ENCODE results near the gene EPB42.

The EPB42 gene

DNA sequence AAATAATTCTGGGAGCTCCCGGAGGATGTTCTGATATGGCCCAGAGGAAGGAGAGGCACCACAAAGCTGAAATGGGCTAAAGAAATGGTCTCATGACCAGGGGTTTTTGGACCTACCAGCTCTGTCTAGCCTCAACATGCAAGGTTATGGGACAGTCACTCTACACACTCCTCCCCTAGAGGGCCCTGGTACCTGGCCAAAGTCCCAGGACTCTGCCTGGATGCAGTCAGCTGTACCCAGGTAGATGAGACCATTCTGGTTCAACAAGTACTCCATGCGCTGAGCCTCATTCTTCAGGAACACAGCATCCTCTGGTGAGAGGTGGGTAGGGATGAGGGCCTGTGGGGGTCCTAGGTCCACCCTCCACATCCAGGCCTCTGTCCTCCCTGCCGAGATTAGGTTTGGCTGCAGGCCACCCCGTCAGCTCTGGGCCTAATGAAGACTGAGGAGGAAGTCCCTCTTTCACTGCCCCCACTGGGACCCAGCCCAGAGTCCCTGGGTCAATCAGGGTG lies 9.5 kb downstream of the EPB42 start:
- no peak overlapping the region for H2AFZ ChIP-seq (ENCODE audit: low read length)
- H3K9me2 ChIP-seq (ENCODE audit: low read depth, low read length), result no peaks in the 10 kb centered on the region
- H3F3A ChIP-seq (ENCODE audit: insufficient read depth, low read length), result no peaks in the 10 kb centered on the region
- no peak overlapping the region for H3K4me2 ChIP-seq (ENCODE audit: low read length)
- no peaks in the 10 kb centered on the region for H3K4me1 ChIP-seq (ENCODE audit: insufficient read depth, low read length, severe bottlenecking)
- no peak overlapping the region for H3K9ac ChIP-seq (ENCODE audit: low read length)
- peaks cover 14% of the 10 kb centered on the region for H3K27me3 ChIP-seq (ENCODE audit: insufficient read depth, low read length)
- TF ChIP-seq EZH2 (IDR thresholded peaks at IDR 0.05; ENCODE audit: borderline replicate concordance, low read length), result no peak
- TF ChIP-seq CTCF (IDR thresholded peaks at IDR 0.05; ENCODE audit: low read length), result no peak
- no peak overlapping the region for H3K4me3 ChIP-seq (ENCODE audit: low read depth, low read length, poor library complexity, severe bottlenecking)
- no peak overlapping the region for H3K27ac ChIP-seq (ENCODE audit: low read depth, low read length, poor library complexity, severe bottlenecking)
- H3K79me2 ChIP-seq (ENCODE audit: insufficient read depth, low read length), result no peaks in the 10 kb centered on the region
- H3K36me3 ChIP-seq (ENCODE audit: insufficient read depth, low read length), result no peaks in the 10 kb centered on the region
- H4K20me1 ChIP-seq (ENCODE audit: insufficient read depth, low read length), result no peaks in the 10 kb centered on the region
- no peaks in the 10 kb centered on the region for H3K9me3 ChIP-seq (ENCODE audit: low read length)

DNA sequence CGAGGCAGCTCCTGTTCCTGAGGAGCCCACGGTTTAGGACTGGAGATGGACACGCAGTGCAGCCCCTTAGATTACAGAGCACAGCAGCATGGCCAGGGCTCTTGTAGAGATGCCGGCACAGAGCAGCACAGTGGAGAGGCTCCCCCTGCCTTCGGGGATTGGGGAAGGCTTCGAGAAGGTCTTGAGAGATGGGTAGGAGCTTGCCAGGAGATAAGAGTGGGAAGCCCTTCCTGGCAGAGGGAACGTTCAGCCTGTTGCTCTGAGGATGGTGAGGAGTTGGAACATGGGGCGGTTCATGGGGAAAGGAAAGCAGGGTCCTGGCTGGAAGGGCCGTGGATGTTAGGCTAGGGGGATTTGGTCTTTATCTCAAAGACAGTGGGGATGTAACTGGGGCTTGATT lies 10.0 kb downstream of the EPB42 start:
- no peaks in the 10 kb centered on the region for H3F3A ChIP-seq (ENCODE audit: insufficient read depth, low read length)
- TF ChIP-seq CTCF (IDR thresholded peaks at IDR 0.05; ENCODE audit: low read length) (no peak), EZH2 (IDR thresholded peaks at IDR 0.05; ENCODE audit: borderline replicate concordance, low read length) (no peak)
- H3K4me2 ChIP-seq (ENCODE audit: low read length), result no peak overlapping the region
- no peak overlapping the region for H3K9ac ChIP-seq (ENCODE audit: low read length)
- H3K36me3 ChIP-seq (ENCODE audit: insufficient read depth, low read length), result no peaks in the 10 kb centered on the region
- peaks cover 14% of the 10 kb centered on the region for H3K27me3 ChIP-seq (ENCODE audit: insufficient read depth, low read length)
- no peaks in the 10 kb centered on the region for H3K4me1 ChIP-seq (ENCODE audit: insufficient read depth, low read length, severe bottlenecking)
- no peaks in the 10 kb centered on the region for H3K9me3 ChIP-seq (ENCODE audit: low read length)
- H3K27ac ChIP-seq (ENCODE audit: low read depth, low read length, poor library complexity, severe bottlenecking), result no peak overlapping the region
- no peaks in the 10 kb centered on the region for H3K79me2 ChIP-seq (ENCODE audit: insufficient read depth, low read length)
- no peak overlapping the region for H3K4me3 ChIP-seq (ENCODE audit: low read depth, low read length, poor library complexity, severe bottlenecking)
- no peaks in the 10 kb centered on the region for H3K9me2 ChIP-seq (ENCODE audit: low read depth, low read length)
- no peaks in the 10 kb centered on the region for H4K20me1 ChIP-seq (ENCODE audit: insufficient read depth, low read length)
- no peak overlapping the region for H2AFZ ChIP-seq (ENCODE audit: low read length)

DNA sequence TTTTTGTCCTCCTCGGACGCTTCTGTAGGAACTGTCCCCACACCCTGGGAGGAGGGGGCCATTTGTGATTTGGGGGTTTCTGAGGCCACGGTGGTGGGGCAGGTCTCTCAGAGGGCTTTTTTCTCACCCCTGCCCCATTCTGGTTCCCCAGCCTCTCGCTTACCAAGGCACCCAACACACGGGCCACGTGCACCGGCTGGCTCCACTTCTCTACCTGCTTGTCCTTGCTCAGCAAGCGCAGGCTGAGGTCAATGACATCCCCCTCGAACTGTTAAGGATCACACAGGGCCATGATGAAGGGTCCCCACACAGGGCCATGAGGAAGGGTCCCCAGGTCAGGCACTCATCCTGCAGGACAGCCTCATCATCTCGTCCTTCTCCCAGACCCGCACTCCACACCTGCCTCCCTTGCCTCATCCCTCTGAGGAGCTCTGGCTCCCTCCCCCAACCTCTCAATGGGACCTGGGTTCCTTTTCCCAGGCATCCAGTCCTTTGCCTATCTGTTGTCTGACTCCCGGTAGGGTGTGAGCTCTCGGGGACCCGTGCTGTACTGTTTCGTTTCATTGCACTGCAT lies 10.6 kb downstream of the EPB42 start:
- no peak overlapping the region for H3K4me3 ChIP-seq (ENCODE audit: low read depth, low read length, poor library complexity, severe bottlenecking)
- no peaks in the 10 kb centered on the region for H3K9me2 ChIP-seq (ENCODE audit: low read depth, low read length)
- H3F3A ChIP-seq (ENCODE audit: insufficient read depth, low read length), result no peaks in the 10 kb centered on the region
- no peak overlapping the region for H3K27ac ChIP-seq (ENCODE audit: low read depth, low read length, poor library complexity, severe bottlenecking)
- no peak for TF ChIP-seq CTCF (IDR thresholded peaks at IDR 0.05; ENCODE audit: low read length)
- no peak for TF ChIP-seq EZH2 (IDR thresholded peaks at IDR 0.05; ENCODE audit: borderline replicate concordance, low read length)
- no peaks in the 10 kb centered on the region for H3K79me2 ChIP-seq (ENCODE audit: insufficient read depth, low read length)
- H2AFZ ChIP-seq (ENCODE audit: low read length), result no peak overlapping the region
- no peaks in the 10 kb centered on the region for H3K4me1 ChIP-seq (ENCODE audit: insufficient read depth, low read length, severe bottlenecking)
- H4K20me1 ChIP-seq (ENCODE audit: insufficient read depth, low read length), result no peaks in the 10 kb centered on the region
- H3K9me3 ChIP-seq (ENCODE audit: low read length), result no peaks in the 10 kb centered on the region
- no peak overlapping the region for H3K9ac ChIP-seq (ENCODE audit: low read length)
- no peaks in the 10 kb centered on the region for H3K36me3 ChIP-seq (ENCODE audit: insufficient read depth, low read length)
- no peak overlapping the region for H3K4me2 ChIP-seq (ENCODE audit: low read length)
- peaks cover 14% of the 10 kb centered on the region for H3K27me3 ChIP-seq (ENCODE audit: insufficient read depth, low read length)
